ENCODE measurements around the gene SPINK5. TPM values are rescaled to one million over a fixed set of nuclear protein-coding genes. Genes with fewer than 3 reads are reported as not detected.

SPINK5 gene
- not detected in 2 replicates for total RNA-seq

GRCh38 chr5:148063861-148064260, at the start of gene SPINK5:
TSS of gene SPINK5 (plus strand) at chr5:148063980. CDS start at chr5:148064045, 65 bp downstream.

GRCh38 chr5:148168246-148168645, 104.5 kb downstream of the SPINK5 start, which contains the start of gene SPINK14:
TSS of gene SPINK14 (plus strand) at chr5:148168546. CDS start at chr5:148169733, 1,187 bp downstream.

Other genes with a start within 250 kb of the SPINK5 start
- gene SPINK1, start 232.3 kb upstream of the SPINK5 start, total RNA-seq: not detected in 2 replicates
- gene SCGB3A2, start 185.3 kb upstream of the SPINK5 start, total RNA-seq: not detected in 2 replicates
- not detected in 2 replicates for gene C5orf46, start 157.4 kb upstream of the SPINK5 start, total RNA-seq
- not detected in 2 replicates for gene SPINK14, start 104.6 kb downstream of the SPINK5 start, total RNA-seq
- gene SPINK6, start 139.1 kb downstream of the SPINK5 start, total RNA-seq: 1.1 TPM in 1 of 2 replicates, not detected in the other
- not detected in 2 replicates for gene MARCOL, start 174.5 kb downstream of the SPINK5 start, total RNA-seq
- not detected in 2 replicates for gene SPINK13, start 204.8 kb downstream of the SPINK5 start, total RNA-seq
- gene SPINK7, start 248.4 kb downstream of the SPINK5 start, total RNA-seq: not detected in 2 replicates

Data from myometrial cell (primary cell).